Adrenal gland (tissue), 12 donors: ENCODE results near the gene CCL5. TPM values are rescaled to one million over a fixed set of nuclear protein-coding genes. Genes with fewer than 3 reads are reported as not detected.

ENCODE experiments used
- DNase-seq, 7 donors: peaks; one replicate each; pipeline ENCODE4 v3.0.0-alpha.2; 2019 to 2020
- H3K27ac ChIP-seq, 5 donors: fragments of 200-600 bp; sonication (generic) in 4 of 5; 1 replicate in 3 of 5; 2 replicates in 2 of 5; pipeline versions ENCODE4 v1.5.1 to v1.8.0; 2016 to 2020; ENCODE audit warnings: mild to moderate bottlenecking in 1 of 5
- H3K27me3 ChIP-seq: fragments of 200-600 bp; 2 replicates; pipeline ENCODE4 v1.8.0; 2021
- H3K36me3 ChIP-seq, 2 donors: fragments of 200-600 bp; replicated peaks in 1 of 2; 1 replicate in 1 of 2; 2 replicates in 1 of 2; pipeline versions ENCODE4 v1.5.1 to v1.8.0; 2018 to 2022
- H3K4me1 ChIP-seq, 2 donors: fragments of 200-600 bp; replicated peaks in 1 of 2; 1 replicate in 1 of 2; 2 replicates in 1 of 2; pipeline versions ENCODE4 v1.5.1 to v1.8.0; 2018 to 2021
- H3K4me3 ChIP-seq, 4 donors: fragments of 200-600 bp; sonication (generic) in 3 of 4; one replicate each; pipeline ENCODE4 v1.5.1; 2016 to 2018
- H3K9me3 ChIP-seq, 3 donors: fragments of 200-600 bp; sonication (generic) in 1 of 3; replicated peaks in 1 of 3; 1 replicate in 2 of 3; 2 replicates in 1 of 3; pipeline versions ENCODE4 v1.5.1 to v1.8.0; 2016 to 2021
- POLR2A ChIP-seq, 2 donors: fragments of 450-650 bp; IDR thresholded peaks; one replicate each; pipeline ENCODE4 v1.6.1; 2017; ENCODE audit warnings: antibody characterized with exemption in 2 of 2, mild to moderate bottlenecking in 2 of 2, moderate library complexity in 1 of 2
- WGBS, 4 donors: extraction: QIAGEN DNeasy Blood & Tissue Kit in 2 of 4; methylation state at CpG; one replicate each; pipeline versions ENCODE4 v1.1.5 to v1.1.7; 2013 to 2017; 5-methylcytosine and 5-hydroxymethylcytosine counted together
- intact Hi-C, 2 donors: fragments of 100-400 bp; cut with DNase I; formaldehyde crosslinking; loops; one replicate each; pipeline versions ENCODE4 v1.14.1 to v1.15.0; 2022 to 2023
- polyA plus RNA-seq, 3 donors: library from polyadenylated mRNA; stranded (reverse); fragments of 200-250 nt in 2 of 3; fragments of 350-450 nt in 1 of 3; fragmentation: Illumina TruSeq in 1 of 3; extraction: RNeasy Lipid Tissue Mini Kit (QIAGEN cat#74804) in 1 of 3; gene quantifications; one replicate each; pipeline ENCODE4 v1.2.3, GENCODE V29; 2013 to 2014
- total RNA-seq, 9 donors: library from RNA; depleted of rRNA in 4 of 9; stranded (reverse); fragments of >200 nt in 4 of 9; fragments of 120-200 nt in 1 of 9; fragmentation: NEBNext Ultra II Directional in 1 of 9; extraction: Animal tissue kit (Norgen Biotek cat#: 25700) in 1 of 9; gene quantifications; one replicate each; pipeline versions ENCODE4 v1.1.0 to v1.2.4, GENCODE V29; 2013 to 2023
- TF ChIP-seq, protein P1 (sequence below), 6 experiments: fragments of 450-650 bp in 4 of 6; fragments of 200-600 bp in 2 of 6; sonication (generic) in 1 of 6; IDR thresholded peaks; 1 replicate in 5 of 6; 2 replicates in 1 of 6; pipeline versions ENCODE4 v1.5.1 to v1.8.0; 2016 to 2021; ENCODE audit warnings: antibody characterized with exemption in 6 of 6, mild to moderate bottlenecking in 2 of 6, moderate library complexity in 1 of 6
- donor health status: healthy with polysubstance abuse.
- donor health status: Bipolar disorder and iron deficiency.
- donor health status: DM: yes; HTN: yes; CAD: no.
- donor health status: DM: no; HTN: no; CAD: no.
- donor health status: DM: no; HTN: no; CAD: no.
- donor health status: DM: yes; HTN: yes; CAD: no.

Gene CCL5
- total and polyA plus RNA-seq, 12 donors = 0.83 to 10.7 (median 4.9) TPM

DNA sequence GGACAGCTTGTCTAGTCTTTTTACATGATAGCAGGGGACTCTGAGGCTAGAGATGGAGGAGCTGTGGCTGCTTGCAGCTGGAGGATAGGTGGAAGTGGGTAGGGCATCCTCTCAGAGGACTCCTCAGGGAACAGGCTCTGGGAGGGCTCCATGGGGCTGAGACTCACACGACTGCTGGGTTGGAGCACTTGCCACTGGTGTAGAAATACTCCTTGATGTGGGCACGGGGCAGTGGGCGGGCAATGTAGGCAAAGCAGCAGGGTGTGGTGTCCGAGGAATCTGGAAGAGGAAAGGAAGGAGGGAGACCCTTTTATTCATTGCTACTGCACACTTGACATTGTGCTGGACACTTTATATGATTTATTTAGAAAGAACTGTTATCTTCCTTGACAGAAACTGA, 1.8 kb downstream of the CCL5 start:
- Histone ChIP-seq H3K27ac (no peak overlapping the region), H3K4me3 (no peak overlapping the region), H3K9me3 (no peaks in the 10 kb centered on the region), H3K4me1 (no peaks in the 10 kb centered on the region), H3K27me3 (no peaks in the 10 kb centered on the region), H3K36me3 (no peaks in the 10 kb centered on the region)
- 76 to 87% (median 80%) methylated on average over 4 of the region's 4 CpGs for WGBS, 4 donors
- no peak for TF ChIP-seq POLR2A (IDR thresholded peaks at IDR 0.05)
- TF ChIP-seq, protein P1, sequence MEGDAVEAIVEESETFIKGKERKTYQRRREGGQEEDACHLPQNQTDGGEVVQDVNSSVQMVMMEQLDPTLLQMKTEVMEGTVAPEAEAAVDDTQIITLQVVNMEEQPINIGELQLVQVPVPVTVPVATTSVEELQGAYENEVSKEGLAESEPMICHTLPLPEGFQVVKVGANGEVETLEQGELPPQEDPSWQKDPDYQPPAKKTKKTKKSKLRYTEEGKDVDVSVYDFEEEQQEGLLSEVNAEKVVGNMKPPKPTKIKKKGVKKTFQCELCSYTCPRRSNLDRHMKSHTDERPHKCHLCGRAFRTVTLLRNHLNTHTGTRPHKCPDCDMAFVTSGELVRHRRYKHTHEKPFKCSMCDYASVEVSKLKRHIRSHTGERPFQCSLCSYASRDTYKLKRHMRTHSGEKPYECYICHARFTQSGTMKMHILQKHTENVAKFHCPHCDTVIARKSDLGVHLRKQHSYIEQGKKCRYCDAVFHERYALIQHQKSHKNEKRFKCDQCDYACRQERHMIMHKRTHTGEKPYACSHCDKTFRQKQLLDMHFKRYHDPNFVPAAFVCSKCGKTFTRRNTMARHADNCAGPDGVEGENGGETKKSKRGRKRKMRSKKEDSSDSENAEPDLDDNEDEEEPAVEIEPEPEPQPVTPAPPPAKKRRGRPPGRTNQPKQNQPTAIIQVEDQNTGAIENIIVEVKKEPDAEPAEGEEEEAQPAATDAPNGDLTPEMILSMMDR (IDR thresholded peaks at IDR 0.05) = no peak
- no peak for DNase-seq
- intact Hi-C loops = no loop called here

GRCh38 chr17:35877345-35878029, 2.7 kb downstream of the CCL5 start:
- Histone ChIP-seq H3K4me3 (no peak overlapping the region), H3K27me3 (no peaks in the 10 kb centered on the region), H3K36me3 (no peaks in the 10 kb centered on the region), H3K27ac (no peak overlapping the region), H3K4me1 (no peaks in the 10 kb centered on the region), H3K9me3 (no peaks in the 10 kb centered on the region)
- no peak for DNase-seq
- intact Hi-C loops = no loop called here
- TF ChIP-seq, protein P1 (IDR thresholded peaks at IDR 0.05) = no peak
- TF ChIP-seq POLR2A (IDR thresholded peaks at IDR 0.05) = no peak

DNA sequence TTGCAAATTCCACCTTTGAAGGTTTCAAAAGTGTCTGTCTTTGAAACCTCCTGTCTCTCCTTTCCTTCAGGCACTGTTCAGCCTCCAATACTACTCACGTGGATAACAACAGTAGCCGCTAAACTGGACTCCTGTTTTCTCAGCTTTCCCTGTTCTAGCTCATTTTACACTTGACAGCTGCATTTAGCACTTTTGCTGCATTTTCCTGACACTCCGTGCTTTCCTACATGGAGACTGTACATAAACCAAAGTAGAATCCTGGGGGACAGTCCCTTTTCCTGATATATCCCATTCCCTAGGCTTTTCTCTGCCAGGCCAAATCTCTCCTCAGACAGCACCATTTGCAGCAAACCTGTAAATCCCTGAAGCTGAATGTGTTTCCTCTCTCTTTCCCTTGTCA, 3.6 kb downstream of the CCL5 start:
- Histone ChIP-seq H3K27ac (no peak overlapping the region), H3K9me3 (no peaks in the 10 kb centered on the region), H3K4me1 (no peaks in the 10 kb centered on the region), H3K27me3 (no peaks in the 10 kb centered on the region), H3K4me3 (no peak overlapping the region), H3K36me3 (no peaks in the 10 kb centered on the region)
- DNase-seq = no peak
- TF ChIP-seq, protein P1 (IDR thresholded peaks at IDR 0.05) = no peak
- TF ChIP-seq POLR2A (IDR thresholded peaks at IDR 0.05) = no peak
- 83 to 89% (median 88%) methylated on average over 3 of the region's 3 CpGs for WGBS, 4 donors
- intact Hi-C loops = no loop called here

GRCh38 chr17:35875800-35876139, 4.4 kb downstream of the CCL5 start:
- no peaks in the 10 kb centered on the region for H3K9me3 ChIP-seq
- H3K27ac ChIP-seq = peak overlapping the region in 1 of 5 donors; percentile 3
- no peaks in the 10 kb centered on the region for H3K4me1 ChIP-seq
- no peak overlapping the region for H3K4me3 ChIP-seq
- no peak for DNase-seq
- H3K27me3 ChIP-seq = no peaks in the 10 kb centered on the region
- WGBS, 4 donors = 60 to 69% (median 64%) methylated on average over 3 of the region's 3 CpGs
- TF ChIP-seq, protein P1 (IDR thresholded peaks at IDR 0.05) = no peak
- no peak for TF ChIP-seq POLR2A (IDR thresholded peaks at IDR 0.05)
- H3K36me3 ChIP-seq = no peaks in the 10 kb centered on the region
- intact Hi-C loops = no loop called here
